Smooth muscle cell of the brain vasculature (primary cell): ENCODE measurements around the gene PDXK.

ENCODE experiments used
- DNase-seq: peaks from one replicate; pipeline ENCODE4 v3.0.0-alpha.2; 2012; ENCODE audit warnings: low read depth, low spot score

Gene PDXK

GRCh38 chr21:43723648-43724047 is 4.7 kb downstream of the PDXK start:
- DNase-seq = no peak

- no peak for DNase-seq
These were observed 8.0 kb downstream of the PDXK start for GRCh38 chr21:43726686-43727518.

DNA sequence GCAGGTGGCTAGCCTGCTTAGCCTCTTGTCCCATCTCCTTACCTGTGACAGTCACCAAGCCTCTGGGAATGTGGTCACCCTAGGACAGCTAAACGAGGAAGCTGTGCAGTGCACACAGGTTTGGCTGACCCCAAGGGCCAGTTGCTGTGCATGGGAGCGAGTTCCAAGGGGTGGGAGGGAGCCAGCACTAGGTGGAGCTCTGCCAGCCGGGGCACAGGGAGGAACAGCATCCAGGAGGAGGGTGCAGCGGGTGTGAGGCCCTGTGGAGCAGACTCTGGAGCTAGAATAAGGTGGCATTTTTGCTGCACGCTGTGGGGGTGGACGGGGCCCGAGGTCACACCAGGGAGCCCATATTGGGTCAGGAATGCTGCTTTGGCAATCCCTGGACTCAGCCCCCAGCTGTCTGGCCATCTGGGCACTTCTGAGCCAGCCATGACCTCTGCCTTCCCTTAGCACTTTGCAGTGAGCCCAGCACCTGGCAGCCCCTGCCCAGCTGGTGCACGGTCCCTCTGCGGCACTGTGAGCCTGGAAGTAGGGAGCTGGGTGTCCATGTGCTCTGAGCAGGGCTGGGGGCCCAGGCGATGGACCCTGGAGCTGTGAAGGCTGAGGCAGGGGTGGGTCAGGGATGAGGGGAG is 8.7 kb downstream of the PDXK start:
- no peak for DNase-seq

GRCh38 chr21:43728154-43728466 is 9.2 kb downstream of the PDXK start:
- no peak for DNase-seq

DNA sequence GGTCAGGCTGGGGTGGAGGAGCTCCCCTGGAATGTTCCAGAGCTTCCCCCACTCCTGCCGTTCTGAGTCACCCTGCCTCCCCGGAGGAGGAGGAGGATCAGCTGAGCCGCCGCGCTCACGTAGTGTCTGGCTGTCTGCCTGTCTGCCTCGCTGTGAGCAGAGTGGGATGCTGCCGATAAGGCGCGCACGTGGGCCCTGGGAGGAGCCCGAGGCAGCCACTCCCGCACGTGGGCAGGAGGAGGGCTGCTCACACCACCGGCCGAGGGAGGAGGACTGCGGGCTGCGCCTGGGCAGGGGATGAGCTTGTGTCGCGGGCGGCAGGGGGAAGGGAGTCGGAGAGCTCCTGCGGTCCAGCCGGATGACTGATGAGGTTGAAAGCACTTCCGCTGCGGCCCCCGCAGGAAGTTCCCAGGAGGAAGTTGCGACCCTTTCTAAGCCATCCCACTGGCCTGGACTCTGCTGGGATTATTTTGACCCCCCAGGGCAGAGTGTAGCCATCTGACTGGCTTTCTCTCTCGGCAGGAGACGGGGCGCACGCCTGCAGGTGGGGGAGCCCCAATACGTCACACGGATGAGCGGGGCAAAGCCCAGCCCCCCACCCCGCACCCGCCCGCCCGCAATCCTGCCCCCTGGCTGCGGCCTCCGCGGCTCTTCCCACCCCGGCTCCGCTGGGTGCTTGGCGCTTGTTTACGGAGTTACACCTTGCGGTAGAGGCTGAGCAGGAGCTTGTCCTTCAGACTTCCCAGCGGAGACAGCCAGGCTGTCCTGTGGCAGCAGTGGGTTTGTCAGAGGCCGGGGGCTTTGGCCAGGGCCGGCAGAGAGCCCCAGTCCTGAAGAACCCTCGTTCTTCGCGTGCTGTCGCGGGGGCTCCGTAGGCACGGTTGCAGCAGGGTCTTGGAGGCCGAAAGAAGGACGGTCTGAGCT is 9.8 kb downstream of the PDXK start:
- peak; percentile 88 for DNase-seq

DNA sequence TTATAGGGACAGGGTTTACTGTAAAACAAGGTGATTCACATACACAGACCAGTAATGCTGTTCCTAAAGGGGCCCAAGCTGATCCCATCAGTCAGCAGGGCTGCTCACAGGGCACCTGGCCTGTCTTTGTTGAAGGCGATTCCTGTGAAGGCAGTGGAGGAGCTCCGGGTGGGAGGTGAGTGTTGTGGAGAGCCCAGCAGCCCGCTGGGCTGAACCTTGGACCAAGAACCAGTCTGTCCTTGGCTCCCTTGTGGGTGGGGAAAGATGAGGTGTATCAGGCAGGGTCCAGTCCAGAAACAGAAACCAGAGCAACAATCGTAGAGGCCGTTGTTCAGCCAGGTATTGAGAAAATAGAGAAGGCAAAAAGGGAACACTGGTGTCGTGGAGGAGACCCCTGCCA is 12.5 kb downstream of the PDXK start:
- DNase-seq = no peak

DNA sequence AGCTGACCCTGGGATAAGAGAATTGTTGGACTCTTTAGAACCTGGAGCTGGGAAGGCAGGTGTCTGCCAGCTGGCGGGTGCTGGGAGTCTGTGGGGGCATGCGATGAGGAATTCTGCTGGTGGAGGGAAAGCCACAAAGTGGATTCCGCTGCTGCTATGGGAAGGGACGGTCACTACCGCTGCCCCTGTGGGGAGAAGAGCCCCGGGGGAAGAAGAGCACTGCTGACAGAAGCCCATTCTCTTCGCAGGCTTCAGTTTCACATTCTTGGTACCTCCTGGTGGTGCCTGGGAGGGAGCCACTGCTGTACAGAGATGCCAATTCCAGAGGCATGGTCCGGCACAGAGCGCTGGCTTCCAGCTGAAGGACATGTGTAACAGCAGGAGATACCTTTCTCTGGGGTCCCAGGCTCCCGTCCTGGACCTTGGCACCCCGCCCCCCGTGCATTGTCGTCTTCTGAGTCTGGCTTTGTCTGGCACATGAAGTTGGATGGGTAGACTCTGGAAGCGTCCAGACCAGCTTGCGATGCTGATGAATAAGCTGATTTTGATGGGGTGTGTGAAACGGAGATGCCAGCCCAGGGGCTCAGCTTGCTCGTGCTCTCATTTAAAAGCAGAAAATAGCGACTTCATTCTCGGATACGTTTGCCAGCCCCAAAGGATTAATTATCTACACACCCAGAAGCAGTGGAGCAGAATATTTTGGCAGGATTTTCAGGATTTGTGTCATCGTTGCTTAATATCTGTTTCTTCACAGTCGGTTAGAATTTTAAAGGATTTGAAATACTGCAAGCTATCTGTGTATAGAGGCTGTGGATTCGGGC is 13.2 kb downstream of the PDXK start:
- no peak for DNase-seq

DNA sequence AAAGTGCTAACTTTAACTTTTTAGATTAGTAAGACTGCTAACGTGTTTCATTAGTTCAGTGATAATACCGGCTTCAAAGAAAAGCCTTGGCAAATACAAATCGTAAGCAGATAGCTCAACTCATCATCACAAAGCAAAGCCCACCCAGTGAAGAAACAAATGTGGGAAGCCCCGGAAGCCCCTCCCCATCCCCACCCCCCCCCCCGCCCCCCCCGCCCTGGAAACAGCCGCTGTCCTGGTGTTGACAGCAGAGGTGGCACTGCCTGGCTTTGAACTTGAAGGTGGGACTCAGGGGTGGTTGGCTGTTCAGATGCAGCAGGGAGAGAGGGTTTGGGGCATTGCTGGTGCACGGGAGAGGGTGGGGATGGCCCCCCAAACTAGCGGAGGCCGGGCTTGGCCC is 14.1 kb downstream of the PDXK start:
- no peak for DNase-seq

- DNase-seq = no peak
These were observed 14.7 kb downstream of the PDXK start for GRCh38 chr21:43733529-43734071.

- DNase-seq = no peak
These were observed 15.4 kb downstream of the PDXK start for GRCh38 chr21:43734131-43734927.

- DNase-seq = no peak
These were observed 15.9 kb downstream of the PDXK start for GRCh38 chr21:43734928-43735229.

DNA sequence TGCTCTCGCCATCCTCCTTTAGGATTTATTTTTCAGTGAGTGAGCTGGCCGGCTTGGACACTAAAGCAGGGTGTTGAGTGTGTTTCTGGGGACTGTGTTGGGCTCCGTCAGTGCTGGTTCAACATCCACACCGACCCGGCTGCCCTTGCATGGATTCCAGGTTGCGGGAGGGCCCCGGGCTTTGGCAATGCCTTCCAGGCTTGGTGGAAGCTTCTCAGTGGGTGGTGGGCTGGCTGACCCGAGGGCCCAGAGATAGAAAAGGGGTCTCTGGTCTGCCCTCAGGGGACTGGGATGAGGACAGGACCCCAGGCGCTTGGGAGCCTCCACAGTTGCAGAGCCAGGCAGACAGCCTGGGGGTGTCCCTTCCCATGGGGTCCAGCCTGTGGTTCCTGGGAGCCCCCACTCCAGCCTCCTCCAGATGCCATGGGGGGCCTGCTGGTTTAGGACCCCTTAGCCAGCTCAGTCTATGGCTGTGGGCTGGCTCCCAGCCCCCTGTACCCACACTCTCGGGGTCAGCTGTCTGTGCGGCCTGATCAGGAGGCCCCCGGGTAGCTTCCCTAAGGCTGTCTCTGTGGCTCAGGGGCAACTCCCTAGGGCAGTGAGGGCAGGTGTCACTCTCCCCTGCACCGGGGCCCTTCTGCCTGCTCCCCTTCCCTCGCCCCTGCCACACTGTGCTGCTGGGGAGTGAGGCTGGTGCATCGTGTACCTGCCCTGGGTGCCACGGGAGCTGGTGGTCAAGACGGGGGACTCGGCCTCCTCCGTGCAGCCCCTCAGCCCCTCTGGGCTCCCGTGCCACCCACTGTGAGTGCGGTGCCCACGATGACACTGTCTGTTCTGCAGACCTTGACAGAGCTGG is 16.5 kb downstream of the PDXK start:
- DNase-seq = no peak

DNA sequence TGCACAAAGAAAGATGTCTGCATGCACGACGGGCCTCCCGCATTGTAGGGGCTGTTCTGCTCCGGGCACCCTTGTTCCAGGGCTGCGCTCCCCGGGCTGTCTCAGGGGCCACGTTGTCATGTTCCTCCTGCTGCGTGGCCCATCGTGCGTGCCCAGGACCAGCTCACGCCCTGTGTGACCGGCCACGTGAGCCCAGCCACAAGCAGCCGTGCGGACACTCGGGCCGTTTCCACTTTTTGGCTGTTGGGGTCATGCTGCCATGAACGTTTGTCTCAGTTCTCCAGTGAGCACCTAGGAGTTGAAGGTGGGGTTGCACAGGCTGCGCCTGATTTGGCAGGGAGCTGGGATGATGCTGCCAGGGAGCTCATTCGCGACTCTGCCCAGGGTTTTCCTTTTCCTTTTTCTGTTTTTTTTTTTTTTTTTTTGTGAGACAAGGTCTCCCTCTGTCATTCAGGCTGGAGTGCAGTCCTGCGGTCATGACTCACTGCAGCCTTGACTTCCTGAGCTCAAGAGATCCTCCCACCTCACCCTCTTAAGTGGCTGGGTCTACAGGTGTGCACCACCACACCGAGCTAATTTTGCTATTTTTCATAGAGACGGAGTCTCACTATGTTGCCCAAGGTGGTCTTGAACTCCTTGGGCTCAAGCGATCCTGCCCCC is 17.4 kb downstream of the PDXK start:
- DNase-seq = no peak

GRCh38 chr21:43737158-43737950 is 18.4 kb downstream of the PDXK start:
- no peak for DNase-seq

DNA sequence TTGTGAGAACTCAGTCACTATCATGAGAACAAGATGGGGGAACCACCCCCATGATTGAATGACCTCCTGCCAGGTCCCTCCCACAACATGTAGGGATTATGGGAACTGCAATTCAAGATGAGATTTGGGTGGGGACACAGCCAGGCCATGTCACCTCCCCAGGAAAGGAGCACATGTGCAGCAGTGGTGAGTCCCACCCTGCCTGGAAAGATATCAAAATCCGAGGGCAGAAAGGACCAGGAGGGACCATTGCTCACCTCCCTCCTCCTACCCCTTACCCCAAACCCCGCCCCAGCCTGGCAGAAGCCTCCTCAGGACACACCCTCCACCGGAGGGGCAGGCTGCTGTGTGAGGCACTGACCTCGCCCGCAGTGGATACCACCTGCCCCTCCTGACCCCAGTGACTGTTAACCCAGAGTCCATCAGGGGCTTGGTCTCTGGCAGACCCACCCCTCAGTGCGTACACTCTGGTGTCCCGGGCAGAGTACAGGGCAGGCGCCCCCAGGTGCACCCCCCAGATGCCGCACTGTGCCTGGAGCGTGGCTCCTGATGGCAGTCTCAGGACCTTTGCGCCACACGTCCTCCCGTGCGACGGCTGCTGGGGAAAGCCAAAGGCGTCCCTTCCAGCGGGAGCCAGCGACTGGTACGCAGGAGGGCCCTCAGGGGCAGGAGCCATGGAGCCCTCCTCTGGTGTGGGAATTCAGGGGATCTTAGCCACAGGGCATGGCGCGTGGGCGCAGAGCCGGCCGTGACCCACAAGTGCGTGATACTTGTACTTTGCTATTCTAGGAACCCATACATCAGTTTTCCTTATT is 20.9 kb downstream of the PDXK start:
- DNase-seq = no peak

- DNase-seq = no peak
These were observed 21.7 kb downstream of the PDXK start for GRCh38 chr21:43740497-43741156.
